ENCODE data around the gene SLC2A10. TPM values are rescaled to one million over a fixed set of nuclear protein-coding genes. Genes with fewer than 3 reads are reported as not detected.

Gene SLC2A10
- total RNA-seq, 2 experiments from 2014 or later, result not detected

GRCh38 chr20:46757754-46758678 is 48.6 kb downstream of the SLC2A10 start:
- no peaks in the 10 kb centered on the region for H3K4me1 Mint-ChIP-seq
- H3K27ac Mint-ChIP-seq, result no peak overlapping the region
- CTCF ChIA-PET, result interaction anchor here (0.6 to 1.4 kb wide), 7 partner anchors 11 to 1862 kb away, joined by 3 to 6 read pairs (median 3); no protein-coding TSS in a partner anchor
- intact Hi-C loops (cut with DNase I, micrococcal nuclease), result loop anchor here (1.0 to 10.0 kb wide), 4 partner anchors 392 to 627 kb away; no protein-coding TSS in a partner anchor
- H3K9me3 Mint-ChIP-seq (ENCODE audit: low read depth), result no peaks in the 10 kb centered on the region
- ATAC-seq, result peak; percentile 63
- H3K36me3 Mint-ChIP-seq (ENCODE audit: low read depth), result no peaks in the 10 kb centered on the region
- H3K27me3 Mint-ChIP-seq, result peaks cover 12% of the 10 kb centered on the region
- H3K4me3 Mint-ChIP-seq, result no peak overlapping the region
- POLR2A ChIA-PET, result no interaction called here
- peak; percentile 79 for DNase-seq

GRCh38 chr20:46758929-46759669 is 49.6 kb downstream of the SLC2A10 start:
- no peak for ATAC-seq
- H3K27ac Mint-ChIP-seq, result no peak overlapping the region
- H3K27me3 Mint-ChIP-seq, result peaks cover 12% of the 10 kb centered on the region
- H3K4me1 Mint-ChIP-seq, result no peaks in the 10 kb centered on the region
- no peak for DNase-seq
- intact Hi-C loops (cut with DNase I, micrococcal nuclease), result loop anchor here (1.0 to 10.0 kb wide), 4 partner anchors 391 to 626 kb away; no protein-coding TSS in a partner anchor
- H3K4me3 Mint-ChIP-seq, result no peak overlapping the region
- ChIA-PET POLR2A (no interaction called here), CTCF (interaction anchor here (0.7 to 0.8 kb wide), 2 partner anchors 9 to 41 kb away, joined by 3 read pairs; no protein-coding TSS in a partner anchor)
- no peaks in the 10 kb centered on the region for H3K9me3 Mint-ChIP-seq (ENCODE audit: low read depth)
- no peaks in the 10 kb centered on the region for H3K36me3 Mint-ChIP-seq (ENCODE audit: low read depth)

GRCh38 chr20:46761566-46761965 is 52.1 kb downstream of the SLC2A10 start:
- H3K4me1 Mint-ChIP-seq, result no peaks in the 10 kb centered on the region
- H3K4me3 Mint-ChIP-seq, result no peak overlapping the region
- H3K9me3 Mint-ChIP-seq (ENCODE audit: low read depth), result no peaks in the 10 kb centered on the region
- POLR2A ChIA-PET, result no interaction called here
- CTCF ChIA-PET, result interaction anchor here (0.6 kb wide), 1 partner anchor 623 kb away, joined by 3 read pairs; no protein-coding TSS in a partner anchor
- peaks cover 14% of the 10 kb centered on the region for H3K27me3 Mint-ChIP-seq
- no peak for ATAC-seq
- H3K36me3 Mint-ChIP-seq (ENCODE audit: low read depth), result no peaks in the 10 kb centered on the region
- intact Hi-C loops (cut with DNase I, micrococcal nuclease), result no loop called here
- DNase-seq, result no peak
- no peak overlapping the region for H3K27ac Mint-ChIP-seq

GRCh38 chr20:46764068-46764467 is 54.6 kb downstream of the SLC2A10 start:
- intact Hi-C loops (cut with DNase I, micrococcal nuclease), result no loop called here
- Mint-ChIP-seq H3K27me3 (peaks cover 16% of the 10 kb centered on the region), H3K36me3 (ENCODE audit: low read depth) (no peaks in the 10 kb centered on the region), H3K27ac (no peak overlapping the region), H3K4me1 (no peaks in the 10 kb centered on the region), H3K9me3 (ENCODE audit: low read depth) (no peaks in the 10 kb centered on the region), H3K4me3 (no peak overlapping the region)
- ATAC-seq (no peak), DNase-seq (no peak)
- POLR2A ChIA-PET, result no interaction called here
- CTCF ChIA-PET, result interaction anchor here (0.7 to 1.6 kb wide), 2 partner anchors 10 to 716 kb away, joined by 3 to 8 read pairs; no protein-coding TSS in a partner anchor

- H3K4me3 Mint-ChIP-seq, result no peak overlapping the region
- H3K36me3 Mint-ChIP-seq (ENCODE audit: low read depth), result no peaks in the 10 kb centered on the region
- DNase-seq (no peak), ATAC-seq (no peak)
- no peak overlapping the region for H3K27ac Mint-ChIP-seq
- ChIA-PET POLR2A (no interaction called here), CTCF (interaction anchor here (1.2 kb wide), 1 partner anchor 10 kb away, joined by 3 read pairs; no protein-coding TSS in a partner anchor)
- intact Hi-C loops (cut with DNase I, micrococcal nuclease), result no loop called here
- H3K9me3 Mint-ChIP-seq (ENCODE audit: low read depth), result no peaks in the 10 kb centered on the region
- H3K27me3 Mint-ChIP-seq, result peaks cover 14% of the 10 kb centered on the region
- no peaks in the 10 kb centered on the region for H3K4me1 Mint-ChIP-seq
Measured at GRCh38 chr20:46765506-46766120, 56.2 kb downstream of the SLC2A10 start.

- POLR2A ChIA-PET, result no interaction called here
- intact Hi-C loops (cut with DNase I, micrococcal nuclease), result no loop called here
- Mint-ChIP-seq H3K4me3 (no peak overlapping the region), H3K9me3 (ENCODE audit: low read depth) (no peaks in the 10 kb centered on the region), H3K27ac (no peak overlapping the region), H3K36me3 (ENCODE audit: low read depth) (no peaks in the 10 kb centered on the region), H3K27me3 (peaks cover 10% of the 10 kb centered on the region), H3K4me1 (no peaks in the 10 kb centered on the region)
- ATAC-seq (no peak), DNase-seq (peak; percentile 51)
- CTCF ChIA-PET, result interaction anchor here (1.4 kb wide), 1 partner anchor 12 kb away, joined by 4 read pairs; no protein-coding TSS in a partner anchor
Measured at GRCh38 chr20:46767127-46767761, 57.8 kb downstream of the SLC2A10 start.

GRCh38 chr20:46770330-46771194 is 61.1 kb downstream of the SLC2A10 start:
- Mint-ChIP-seq H3K4me3 (no peak overlapping the region), H3K4me1 (no peaks in the 10 kb centered on the region), H3K27me3 (peaks cover 14% of the 10 kb centered on the region), H3K9me3 (ENCODE audit: low read depth) (no peaks in the 10 kb centered on the region), H3K36me3 (ENCODE audit: low read depth) (no peaks in the 10 kb centered on the region), H3K27ac (no peak overlapping the region)
- DNase-seq (no peak), ATAC-seq (no peak)
- ChIA-PET POLR2A (no interaction called here), CTCF (interaction anchor here (0.6 to 1.8 kb wide), 3 partner anchors 13 to 477 kb away, joined by 4 to 6 read pairs (median 6); no protein-coding TSS in a partner anchor)
- intact Hi-C loops (cut with DNase I, micrococcal nuclease), result no loop called here

GRCh38 chr20:46771195-46771588 is 61.7 kb downstream of the SLC2A10 start:
- Mint-ChIP-seq H3K27ac (no peak overlapping the region), H3K9me3 (ENCODE audit: low read depth) (no peaks in the 10 kb centered on the region), H3K27me3 (peaks cover 13% of the 10 kb centered on the region), H3K36me3 (ENCODE audit: low read depth) (no peaks in the 10 kb centered on the region), H3K4me1 (no peaks in the 10 kb centered on the region), H3K4me3 (no peak overlapping the region)
- intact Hi-C loops (cut with DNase I, micrococcal nuclease), result no loop called here
- ATAC-seq (no peak), DNase-seq (no peak)
- POLR2A ChIA-PET, result no interaction called here
- CTCF ChIA-PET, result interaction anchor here (1.6 kb wide), 1 partner anchor 14 kb away, joined by 6 read pairs; no protein-coding TSS in a partner anchor

- H3K4me3 Mint-ChIP-seq, result no peak overlapping the region
- H3K4me1 Mint-ChIP-seq, result no peaks in the 10 kb centered on the region
- intact Hi-C loops (cut with DNase I, micrococcal nuclease), result no loop called here
- DNase-seq (no peak), ATAC-seq (no peak)
- ChIA-PET CTCF (no interaction called here), POLR2A (no interaction called here)
- H3K27me3 Mint-ChIP-seq, result peaks cover 23% of the 10 kb centered on the region
- no peaks in the 10 kb centered on the region for H3K36me3 Mint-ChIP-seq (ENCODE audit: low read depth)
- H3K9me3 Mint-ChIP-seq (ENCODE audit: low read depth), result no peaks in the 10 kb centered on the region
- no peak overlapping the region for H3K27ac Mint-ChIP-seq
Measured at GRCh38 chr20:46772901-46773300, 63.5 kb downstream of the SLC2A10 start.

- DNase-seq (no peak), ATAC-seq (no peak)
- H3K4me3 Mint-ChIP-seq, result no peak overlapping the region
- no peak overlapping the region for H3K27ac Mint-ChIP-seq
- H3K36me3 Mint-ChIP-seq (ENCODE audit: low read depth), result no peaks in the 10 kb centered on the region
- peaks cover 21% of the 10 kb centered on the region for H3K27me3 Mint-ChIP-seq
- intact Hi-C loops (cut with DNase I, micrococcal nuclease), result no loop called here
- H3K4me1 Mint-ChIP-seq, result no peaks in the 10 kb centered on the region
- H3K9me3 Mint-ChIP-seq (ENCODE audit: low read depth), result no peaks in the 10 kb centered on the region
- CTCF ChIA-PET, result interaction anchor here (1.5 kb wide), 1 partner anchor 11 kb away, joined by 5 read pairs; no protein-coding TSS in a partner anchor
- POLR2A ChIA-PET, result no interaction called here
Measured at GRCh38 chr20:46773680-46774079, 64.2 kb downstream of the SLC2A10 start.

Measured in activated CD4-positive, alpha-beta T cell treated with anti-CD3 and anti-CD28 coated beads for 36 hours (primary cell).